WTC11 (cell line): ENCODE data around the gene ZNF677. TPM values are rescaled to one million over a fixed set of nuclear protein-coding genes. Genes with fewer than 3 reads are reported as not detected.
A peak's percentile ranks its signal among the peaks of the same experiment; 100 is the strongest.

Source experiments
- ATAC-seq: fragments of 200-7000 bp; cut with Tn5 transposase; 2 replicates; pipeline ENCODE4 v1.10.0; 2021; ENCODE audit warnings: mild to moderate bottlenecking, moderate library complexity
- Bru-seq: library from RNA; stranded (reverse); fragments of 400-500 nt; gene quantifications from one replicate; lab custom pipeline; 2021; lab: Mats Ljungman, UMichigan
- CTCF ChIA-PET: fragments of 300-600 bp; sonication (Branson Sonifier 250); formaldehyde crosslinking; loops from one replicate; lab custom pipeline; 2021; ENCODE audit warnings: antibody characterized with exemption; lab: Charles Lee
- POLR2A ChIA-PET: fragments of 350-600 bp; sonication (Branson Sonifier 250); formaldehyde crosslinking; loops from one replicate; lab custom pipeline; 2021; ENCODE audit warnings: antibody characterized with exemption; lab: Charles Lee
- DNase-seq: peaks from one replicate; pipeline ENCODE4 v3.0.0; 2021; ENCODE audit warnings: low spot score
- H3K27ac Mint-ChIP-seq: 2 replicates; pipeline ENCODE4 v1.8.0; 2021; ENCODE audit warnings: mixed read lengths
- H3K27me3 Mint-ChIP-seq: 2 replicates; pipeline ENCODE4 v1.8.0; 2021; ENCODE audit warnings: low read depth, mild to moderate bottlenecking, moderate library complexity, mixed read lengths
- H3K36me3 Mint-ChIP-seq: 2 replicates; pipeline ENCODE4 v1.8.0; 2021; ENCODE audit warnings: mixed read lengths
- H3K4me1 Mint-ChIP-seq: 2 replicates; pipeline ENCODE4 v1.8.0; 2022; ENCODE audit warnings: mixed read lengths
- H3K4me3 Mint-ChIP-seq: 2 replicates; pipeline ENCODE4 v1.8.0; 2021; ENCODE audit warnings: mild to moderate bottlenecking, moderate library complexity, mixed read lengths
- H3K9me3 Mint-ChIP-seq: 2 replicates; pipeline ENCODE4 v1.8.0; 2021; ENCODE audit warnings: mixed read lengths
- CDX4 ChIP-seq: fragments of 250-450 bp; sonication (Bioruptor Pico); IDR thresholded peaks from 2 replicates; pipeline ENCODE4 v1.9.0; 2021; ENCODE audit warnings: moderate library complexity, mild to moderate bottlenecking, inconsistent platforms, borderline replicate concordance
- ERG ChIP-seq: fragments of 250-450 bp; sonication (Bioruptor Pico); IDR thresholded peaks from 2 replicates; pipeline ENCODE4 v1.8.0; 2021; ENCODE audit warnings: mild to moderate bottlenecking
- ESRRA ChIP-seq: sonication (generic); formaldehyde crosslinking; IDR thresholded peaks from 2 replicates; pipeline ENCODE4 v1.8.1; 2022; ENCODE audit warnings: mild to moderate bottlenecking, missing genetic modification reagents, borderline replicate concordance
- ETV6 ChIP-seq: sonication (generic); formaldehyde crosslinking; IDR thresholded peaks from 2 replicates; pipeline ENCODE4 v1.8.1; 2022; ENCODE audit warnings: mild to moderate bottlenecking, missing genetic modification reagents
- FOXK1 ChIP-seq: sonication (generic); formaldehyde crosslinking; IDR thresholded peaks from 2 replicates; pipeline ENCODE4 v1.8.0; 2022; ENCODE audit warnings: mild to moderate bottlenecking, moderate library complexity, missing genetic modification reagents
- FOXP1 ChIP-seq: sonication (generic); formaldehyde crosslinking; IDR thresholded peaks from 2 replicates; pipeline ENCODE4 v1.8.0; 2022; ENCODE audit warnings: missing genetic modification reagents, mild to moderate bottlenecking, moderate library complexity, borderline replicate concordance
- GABPB1 ChIP-seq: sonication (generic); formaldehyde crosslinking; IDR thresholded peaks from 2 replicates; pipeline ENCODE4 v1.8.1; 2023; ENCODE audit warnings: mild to moderate bottlenecking, missing genetic modification reagents
- HMGXB4 ChIP-seq: sonication (generic); formaldehyde crosslinking; IDR thresholded peaks from 2 replicates; pipeline ENCODE4 v1.8.1; 2023; ENCODE audit warnings: mild to moderate bottlenecking, moderate library complexity, missing genetic modification reagents
- KAT7 ChIP-seq: sonication (generic); formaldehyde crosslinking; IDR thresholded peaks from 2 replicates; pipeline ENCODE4 v1.8.1; 2023; ENCODE audit warnings: missing genetic modification reagents, mild to moderate bottlenecking, borderline replicate concordance
- MAX ChIP-seq: sonication (generic); formaldehyde crosslinking; IDR thresholded peaks from 2 replicates; pipeline ENCODE4 v1.8.0; 2022; ENCODE audit warnings: mild to moderate bottlenecking, missing genetic modification reagents
- NR1H2 ChIP-seq: sonication (generic); formaldehyde crosslinking; IDR thresholded peaks from 2 replicates; pipeline ENCODE4 v1.9.0; 2021; ENCODE audit warnings: mild to moderate bottlenecking, moderate library complexity, missing genetic modification reagents
- NR2C2 ChIP-seq: sonication (generic); formaldehyde crosslinking; IDR thresholded peaks from 2 replicates; pipeline ENCODE4 v1.8.0; 2022; ENCODE audit warnings: mild to moderate bottlenecking, missing genetic modification reagents
- PRDM15 ChIP-seq: sonication (generic); formaldehyde crosslinking; IDR thresholded peaks from 2 replicates; pipeline ENCODE4 v1.8.0; 2022; ENCODE audit warnings: missing genetic modification reagents
- SMAD3 ChIP-seq: sonication (generic); formaldehyde crosslinking; IDR thresholded peaks from 2 replicates; pipeline ENCODE4 v1.8.0; 2022; ENCODE audit warnings: missing genetic modification reagents, mild to moderate bottlenecking, borderline replicate concordance
- SOX15 ChIP-seq: fragments of 250-450 bp; sonication (Bioruptor Pico); IDR thresholded peaks from 2 replicates; pipeline ENCODE4 v1.9.0; 2021; ENCODE audit warnings: mild to moderate bottlenecking
- SP1 ChIP-seq: sonication (generic); formaldehyde crosslinking; conservative IDR thresholded peaks from 2 replicates; pipeline ENCODE4 v1.8.1; 2022; ENCODE audit warnings: missing genetic modification reagents
- TEAD1 ChIP-seq: sonication (generic); formaldehyde crosslinking; IDR thresholded peaks from 2 replicates; pipeline ENCODE4 v1.8.0; 2022; ENCODE audit warnings: mild to moderate bottlenecking, missing genetic modification reagents
- ZNF121 ChIP-seq: sonication (generic); formaldehyde crosslinking; IDR thresholded peaks from 2 replicates; pipeline ENCODE4 v1.8.0; 2023; ENCODE audit warnings: missing genetic modification reagents
- ZNF232 ChIP-seq: sonication (generic); formaldehyde crosslinking; IDR thresholded peaks from 2 replicates; pipeline ENCODE4 v1.8.0; 2022; ENCODE audit warnings: mild to moderate bottlenecking, missing genetic modification reagents
- long read RNA-seq, 3 experiments: library from RNA in 1 of 3; library from capped mRNA in 1 of 3; library from polyadenylated mRNA in 1 of 3; unstranded in 2 of 3; stranded (forward) in 1 of 3; transcript quantifications; one replicate each; pipeline ENCODE4 v2.0.0, GENCODE V29; 2021
- total RNA-seq: library from RNA; stranded (reverse); gene quantifications from 3 replicates; pipeline ENCODE4 v1.2.3, GENCODE V29; 2021
- TF ChIP-seq, protein P1 (sequence below): sonication (generic); formaldehyde crosslinking; IDR thresholded peaks from 2 replicates; pipeline ENCODE4 v1.8.0; 2022; ENCODE audit warnings: mild to moderate bottlenecking, missing genetic modification reagents
- TF ChIP-seq, protein P2 (sequence below): fragments of 250-450 bp; sonication (Bioruptor Pico); IDR thresholded peaks from 2 replicates; pipeline ENCODE4 v1.9.0; 2021; ENCODE audit warnings: mild to moderate bottlenecking
- TF ChIP-seq, protein P3 (sequence below): sonication (generic); formaldehyde crosslinking; IDR thresholded peaks from 2 replicates; pipeline ENCODE4 v1.8.0; 2022; ENCODE audit warnings: mild to moderate bottlenecking, missing genetic modification reagents

Gene ZNF677
- total RNA-seq (56.9 to 60.1 TPM (median 58.8 TPM) in 3 replicates), Bru-seq, nascent RNA (percentile 90 among the genes with signal in this experiment)
- long read RNA-seq, experiment 1, transcript ZNF677-208 (5 exons, 796 nt) = major isoform, 18 of 97 reads
- long read RNA-seq, experiment 1, transcript ZNF677-211 (4 exons, 719 nt) = minor isoform, 5 of 97 reads
- long read RNA-seq, experiment 1, transcript ZNF677-207 (5 exons, 701 nt) = minor isoform, 12 of 97 reads
- long read RNA-seq, experiment 1, transcript ZNF677-209 (1 exons, 3,207 nt) = minor isoform, 14 of 97 reads
- long read RNA-seq, experiment 1, partial matches to known transcripts = 2 of 97 reads
- long read RNA-seq, experiment 1, other reads (novel, unspliced or antisense) = 39 of 97 reads
- long read RNA-seq, experiment 2, transcript ZNF677-209 (1 exons, 3,207 nt) = major isoform, 17 of 31 reads
- long read RNA-seq, experiment 2, partial matches to known transcripts = 5 of 31 reads
- long read RNA-seq, experiment 2, other reads (novel, unspliced or antisense) = 6 of 31 reads
- long read RNA-seq, experiment 3, partial matches to known transcripts = 3 of 33 reads
- long read RNA-seq, experiment 3, other reads (novel, unspliced or antisense) = 15 of 33 reads

- H3K27me3 Mint-ChIP-seq = peaks cover 6% of the 10 kb centered on the region; the same call in 1 of the 2 replicates
- H3K4me1 Mint-ChIP-seq = peaks cover 4% of the 10 kb centered on the region
- CTCF ChIA-PET = interaction anchor here (1.1 kb wide), 1 partner anchor 59 kb away, joined by 8 read pairs; no protein-coding TSS in a partner anchor
- peaks cover 47% of the 10 kb centered on the region for H3K36me3 Mint-ChIP-seq
- peaks cover 42% of the 10 kb centered on the region for H3K9me3 Mint-ChIP-seq
- POLR2A ChIA-PET = no interaction called here
- DNase-seq (peak; percentile 90), ATAC-seq (peak; percentile 99)
- peak within 1 kb of the TSS; percentile 86 for H3K27ac Mint-ChIP-seq
- peak within 1 kb of the TSS; percentile 91 for H3K4me3 Mint-ChIP-seq
- TF ChIP-seq, protein P1, sequence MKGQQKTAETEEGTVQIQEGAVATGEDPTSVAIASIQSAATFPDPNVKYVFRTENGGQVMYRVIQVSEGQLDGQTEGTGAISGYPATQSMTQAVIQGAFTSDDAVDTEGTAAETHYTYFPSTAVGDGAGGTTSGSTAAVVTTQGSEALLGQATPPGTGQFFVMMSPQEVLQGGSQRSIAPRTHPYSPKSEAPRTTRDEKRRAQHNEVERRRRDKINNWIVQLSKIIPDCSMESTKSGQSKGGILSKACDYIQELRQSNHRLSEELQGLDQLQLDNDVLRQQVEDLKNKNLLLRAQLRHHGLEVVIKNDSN (CRISPR knock-in tag) = 0 out of 2 replicates have a peak, but pooled peaks have one; percentile 16
- peak; percentile 75; the same call in 1 of the 2 replicates for TF ChIP-seq FOXK1 (CRISPR knock-in tag)
- no peak for TF ChIP-seq NR1H2
- no peak for TF ChIP-seq PRDM15 (CRISPR knock-in tag)
- peak; percentile 62; the same call in 1 of the 2 replicates for TF ChIP-seq ETV6 (CRISPR knock-in tag)
- 0 out of 2 replicates have a peak, but pooled peaks have one; percentile 23 for TF ChIP-seq ZNF232
- TF ChIP-seq CDX4 = no peak
- no peak for TF ChIP-seq ZNF121 (CRISPR knock-in tag)
- TF ChIP-seq, protein P2, sequence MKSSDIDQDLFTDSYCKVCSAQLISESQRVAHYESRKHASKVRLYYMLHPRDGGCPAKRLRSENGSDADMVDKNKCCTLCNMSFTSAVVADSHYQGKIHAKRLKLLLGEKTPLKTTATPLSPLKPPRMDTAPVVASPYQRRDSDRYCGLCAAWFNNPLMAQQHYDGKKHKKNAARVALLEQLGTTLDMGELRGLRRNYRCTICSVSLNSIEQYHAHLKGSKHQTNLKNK (CRISPR knock-in tag) = no peak
- TF ChIP-seq HMGXB4 = no peak
- peak; percentile 62; the same call in 1 of the 2 replicates for TF ChIP-seq TEAD1 (CRISPR knock-in tag)
- TF ChIP-seq NR2C2 = peak; percentile 97
- TF ChIP-seq MAX (CRISPR knock-in tag) = peak; percentile 67
- TF ChIP-seq ESRRA (CRISPR knock-in tag) = peak; percentile 39; the same call in 1 of the 2 replicates
- peak; percentile 95 for TF ChIP-seq KAT7 (CRISPR knock-in tag)
- TF ChIP-seq, protein P3, sequence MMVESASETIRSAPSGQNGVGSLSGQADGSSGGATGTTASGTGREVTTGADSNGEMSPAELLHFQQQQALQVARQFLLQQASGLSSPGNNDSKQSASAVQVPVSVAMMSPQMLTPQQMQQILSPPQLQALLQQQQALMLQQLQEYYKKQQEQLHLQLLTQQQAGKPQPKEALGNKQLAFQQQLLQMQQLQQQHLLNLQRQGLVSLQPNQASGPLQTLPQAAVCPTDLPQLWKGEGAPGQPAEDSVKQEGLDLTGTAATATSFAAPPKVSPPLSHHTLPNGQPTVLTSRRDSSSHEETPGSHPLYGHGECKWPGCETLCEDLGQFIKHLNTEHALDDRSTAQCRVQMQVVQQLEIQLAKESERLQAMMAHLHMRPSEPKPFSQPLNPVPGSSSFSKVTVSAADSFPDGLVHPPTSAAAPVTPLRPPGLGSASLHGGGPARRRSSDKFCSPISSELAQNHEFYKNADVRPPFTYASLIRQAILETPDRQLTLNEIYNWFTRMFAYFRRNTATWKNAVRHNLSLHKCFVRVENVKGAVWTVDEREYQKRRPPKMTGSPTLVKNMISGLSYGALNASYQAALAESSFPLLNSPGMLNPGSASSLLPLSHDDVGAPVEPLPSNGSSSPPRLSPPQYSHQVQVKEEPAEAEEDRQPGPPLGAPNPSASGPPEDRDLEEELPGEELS (CRISPR knock-in tag) = 0 out of 2 replicates have a peak, but pooled peaks have one; percentile 60
- peak; percentile 67 for TF ChIP-seq FOXP1 (CRISPR knock-in tag)
- no peak for TF ChIP-seq SOX15 (CRISPR knock-in tag)
- TF ChIP-seq SP1 = peak; percentile 77
- TF ChIP-seq ERG (CRISPR knock-in tag) = 0 out of 2 replicates have a peak, but pooled peaks have one; percentile 28
- peak; percentile 35; the same call in 1 of the 2 replicates for TF ChIP-seq GABPB1 (CRISPR knock-in tag)
- TF ChIP-seq SMAD3 (CRISPR knock-in tag) = no peak
Measured at GRCh38 chr19:53254411-53255341, at the start of gene ZNF677. TSS of gene ZNF677 (minus strand) at chr19:53254873. CDS start at chr19:53251550, 3,323 bp downstream.
